Activated naive CD8-positive, alpha-beta T cell treated with anti-CD3 and anti-CD28 coated beads for 36 hours (primary cell): Measurements from ENCODE around the gene ITPRID2. TPM values are rescaled to one million over a fixed set of nuclear protein-coding genes. Genes with fewer than 3 reads are reported as not detected.

Experiments
- total RNA-seq, 2 experiments: library from RNA; stranded (reverse); gene quantifications; one replicate each; pipeline ENCODE4 v1.2.3, GENCODE V29; 2021

Gene ITPRID2
- total RNA-seq, 2 experiments from 2014 or later, result 47.2 to 49.4 TPM

Other genes starting within 250 kb of the ITPRID2 start
- under 1 TPM; 0.06 TPM for gene CERKL, start 234.6 kb upstream of the ITPRID2 start, total RNA-seq
- gene NEUROD1, start 211.2 kb upstream of the ITPRID2 start, total RNA-seq, result under 1 TPM in 1 of 2 experiments, not detected in 1; 0.08 TPM
- not detected for gene PPP1R1C, start 94.1 kb downstream of the ITPRID2 start, total RNA-seq